ENCODE data around the gene KCNG2.

The KCNG2 gene

GRCh38 chr18:79883461-79884293 lies 85.9 kb downstream of the KCNG2 start:
- no peaks in the 10 kb centered on the region for H3K9me3 ChIP-seq (ENCODE audit: control insufficient read depth, insufficient read depth, low read length)
- H3K4me3 ChIP-seq (ENCODE audit: low read depth, low read length): no peak overlapping the region
- H3K36me3 ChIP-seq (ENCODE audit: control insufficient read depth, insufficient read depth, low read length): no peaks in the 10 kb centered on the region
- H3K9ac ChIP-seq (ENCODE audit: low read depth, low read length): no peak overlapping the region
- no peaks in the 10 kb centered on the region for H3K4me1 ChIP-seq (ENCODE audit: control insufficient read depth, insufficient read depth, low read length)
- H3K27me3 ChIP-seq (ENCODE audit: control insufficient read depth, insufficient read depth, low read length): no peaks in the 10 kb centered on the region

- H3K36me3 ChIP-seq (ENCODE audit: control insufficient read depth, insufficient read depth, low read length): no peaks in the 10 kb centered on the region
These were observed 86.7 kb downstream of the KCNG2 start for GRCh38 chr18:79884294-79884962.

GRCh38 chr18:79884963-79885728 lies 87.4 kb downstream of the KCNG2 start:
- H3K27me3 ChIP-seq (ENCODE audit: control insufficient read depth, insufficient read depth, low read length): no peaks in the 10 kb centered on the region
- no peaks in the 10 kb centered on the region for H3K4me1 ChIP-seq (ENCODE audit: control insufficient read depth, insufficient read depth, low read length)
- H3K36me3 ChIP-seq (ENCODE audit: control insufficient read depth, insufficient read depth, low read length): no peaks in the 10 kb centered on the region
- no peaks in the 10 kb centered on the region for H3K9me3 ChIP-seq (ENCODE audit: control insufficient read depth, insufficient read depth, low read length)
- no peak overlapping the region for H3K9ac ChIP-seq (ENCODE audit: low read depth, low read length)
- H3K4me3 ChIP-seq (ENCODE audit: low read depth, low read length): no peak overlapping the region

More at GRCh38 chr18:79884294-79884962, 86.7 kb downstream of the KCNG2 start:
- Histone ChIP-seq H3K27me3 (ENCODE audit: control insufficient read depth, insufficient read depth, low read length) (no peaks in the 10 kb centered on the region), H3K9me3 (ENCODE audit: control insufficient read depth, insufficient read depth, low read length) (no peaks in the 10 kb centered on the region), H3K4me3 (ENCODE audit: low read depth, low read length) (no peak overlapping the region), H3K4me1 (ENCODE audit: control insufficient read depth, insufficient read depth, low read length) (no peaks in the 10 kb centered on the region), H3K9ac (ENCODE audit: low read depth, low read length) (no peak overlapping the region)

- no peaks in the 10 kb centered on the region for H3K27me3 ChIP-seq (ENCODE audit: control insufficient read depth, insufficient read depth, low read length)
- H3K4me1 ChIP-seq (ENCODE audit: control insufficient read depth, insufficient read depth, low read length): no peaks in the 10 kb centered on the region
- no peak overlapping the region for H3K4me3 ChIP-seq (ENCODE audit: low read depth, low read length)
- H3K9ac ChIP-seq (ENCODE audit: low read depth, low read length): no peak overlapping the region
- H3K9me3 ChIP-seq (ENCODE audit: control insufficient read depth, insufficient read depth, low read length): no peaks in the 10 kb centered on the region
- H3K36me3 ChIP-seq (ENCODE audit: control insufficient read depth, insufficient read depth, low read length): no peaks in the 10 kb centered on the region
These were observed 89.7 kb downstream of the KCNG2 start for GRCh38 chr18:79887181-79888000.

GRCh38 chr18:79888016-79888415 lies 90.3 kb downstream of the KCNG2 start:
- Histone ChIP-seq H3K9me3 (ENCODE audit: control insufficient read depth, insufficient read depth, low read length) (no peaks in the 10 kb centered on the region), H3K36me3 (ENCODE audit: control insufficient read depth, insufficient read depth, low read length) (no peaks in the 10 kb centered on the region), H3K4me3 (ENCODE audit: low read depth, low read length) (no peak overlapping the region), H3K9ac (ENCODE audit: low read depth, low read length) (no peak overlapping the region), H3K27me3 (ENCODE audit: control insufficient read depth, insufficient read depth, low read length) (no peaks in the 10 kb centered on the region), H3K4me1 (ENCODE audit: control insufficient read depth, insufficient read depth, low read length) (no peaks in the 10 kb centered on the region)

GRCh38 chr18:79889569-79889968 lies 91.8 kb downstream of the KCNG2 start:
- no peaks in the 10 kb centered on the region for H3K4me1 ChIP-seq (ENCODE audit: control insufficient read depth, insufficient read depth, low read length)
- H3K36me3 ChIP-seq (ENCODE audit: control insufficient read depth, insufficient read depth, low read length): no peaks in the 10 kb centered on the region
- H3K4me3 ChIP-seq (ENCODE audit: low read depth, low read length): no peak overlapping the region
- H3K9me3 ChIP-seq (ENCODE audit: control insufficient read depth, insufficient read depth, low read length): no peaks in the 10 kb centered on the region
- H3K9ac ChIP-seq (ENCODE audit: low read depth, low read length): no peak overlapping the region
- no peaks in the 10 kb centered on the region for H3K27me3 ChIP-seq (ENCODE audit: control insufficient read depth, insufficient read depth, low read length)

GRCh38 chr18:79890674-79891073 lies 92.9 kb downstream of the KCNG2 start:
- Histone ChIP-seq H3K36me3 (ENCODE audit: control insufficient read depth, insufficient read depth, low read length) (no peaks in the 10 kb centered on the region), H3K4me3 (ENCODE audit: low read depth, low read length) (no peak overlapping the region), H3K9me3 (ENCODE audit: control insufficient read depth, insufficient read depth, low read length) (no peaks in the 10 kb centered on the region), H3K4me1 (ENCODE audit: control insufficient read depth, insufficient read depth, low read length) (no peaks in the 10 kb centered on the region), H3K9ac (ENCODE audit: low read depth, low read length) (no peak overlapping the region), H3K27me3 (ENCODE audit: control insufficient read depth, insufficient read depth, low read length) (no peaks in the 10 kb centered on the region)

- Histone ChIP-seq H3K9ac (ENCODE audit: low read depth, low read length) (no peak overlapping the region), H3K27me3 (ENCODE audit: control insufficient read depth, insufficient read depth, low read length) (no peaks in the 10 kb centered on the region), H3K36me3 (ENCODE audit: control insufficient read depth, insufficient read depth, low read length) (no peaks in the 10 kb centered on the region), H3K4me1 (ENCODE audit: control insufficient read depth, insufficient read depth, low read length) (no peaks in the 10 kb centered on the region), H3K9me3 (ENCODE audit: control insufficient read depth, insufficient read depth, low read length) (peaks cover 3% of the 10 kb centered on the region), H3K4me3 (ENCODE audit: low read depth, low read length) (no peak overlapping the region)
These were observed 99.0 kb downstream of the KCNG2 start for GRCh38 chr18:79896738-79897137.

- H3K36me3 ChIP-seq (ENCODE audit: control insufficient read depth, insufficient read depth, low read length): peaks cover 5% of the 10 kb centered on the region
- no peaks in the 10 kb centered on the region for H3K4me1 ChIP-seq (ENCODE audit: control insufficient read depth, insufficient read depth, low read length)
- no peak overlapping the region for H3K4me3 ChIP-seq (ENCODE audit: low read depth, low read length)
- no peaks in the 10 kb centered on the region for H3K27me3 ChIP-seq (ENCODE audit: control insufficient read depth, insufficient read depth, low read length)
- H3K9me3 ChIP-seq (ENCODE audit: control insufficient read depth, insufficient read depth, low read length): peaks cover 3% of the 10 kb centered on the region
- H3K9ac ChIP-seq (ENCODE audit: low read depth, low read length): no peak overlapping the region
These were observed 100.3 kb downstream of the KCNG2 start for GRCh38 chr18:79897940-79898625.

GRCh38 chr18:79898952-79899608 lies 101.3 kb downstream of the KCNG2 start:
- no peak overlapping the region for H3K9ac ChIP-seq (ENCODE audit: low read depth, low read length)
- H3K9me3 ChIP-seq (ENCODE audit: control insufficient read depth, insufficient read depth, low read length): peaks cover 3% of the 10 kb centered on the region
- H3K4me3 ChIP-seq (ENCODE audit: low read depth, low read length): no peak overlapping the region

More at GRCh38 chr18:79898952-79899608, 101.3 kb downstream of the KCNG2 start:
- peaks cover 10% of the 10 kb centered on the region for H3K36me3 ChIP-seq (ENCODE audit: control insufficient read depth, insufficient read depth, low read length)
- H3K27me3 ChIP-seq (ENCODE audit: control insufficient read depth, insufficient read depth, low read length): no peaks in the 10 kb centered on the region
- H3K4me1 ChIP-seq (ENCODE audit: control insufficient read depth, insufficient read depth, low read length): no peaks in the 10 kb centered on the region
